ENCODE results near the gene EIF1. TPM values are rescaled to one million over a fixed set of nuclear protein-coding genes. Genes with fewer than 3 reads are reported as not detected.

EIF1 gene
- total and polyA plus RNA-seq, 2 of the 8 experiments (the other 6 are each of a cell fraction or from before 2014, with no cell fraction given): 175 to 539 TPM

DNA sequence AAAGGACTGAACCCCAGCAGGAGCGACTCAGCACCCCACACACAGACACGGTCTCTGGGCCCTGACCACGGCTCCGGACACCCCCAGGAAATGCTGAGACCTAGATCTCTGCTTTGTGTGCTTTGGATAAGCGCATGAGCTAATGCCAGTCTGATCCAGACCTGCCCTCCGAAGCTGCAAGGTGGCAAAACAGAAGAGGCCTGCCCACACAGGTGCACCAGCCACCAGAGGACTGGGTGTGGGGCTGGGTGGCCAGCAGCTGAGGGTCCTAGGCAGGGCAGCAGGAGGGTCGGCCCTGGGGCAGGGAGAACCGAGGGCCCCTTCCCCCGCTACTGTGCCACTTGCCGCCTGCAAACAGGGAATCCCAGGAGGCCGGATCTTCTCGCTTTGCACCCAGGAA, 30.7 kb upstream of the EIF1 start:
- no peak overlapping the region for H3K4me3 ChIP-seq (ENCODE audit: extremely low read depth in 1 of 4, insufficient read depth in 2 of 4, low read depth in 3 of 4, low read length in 4 of 4)
- ChIA-PET CTCF (ENCODE audit: partially characterized antibody) (interaction anchor here (0.7 to 20.4 kb wide), 4 partner anchors 9 to 108 kb away, joined by 3 to 492 read pairs (median 14); partner anchors contain the start of gene EIF1), POLR2A (ENCODE audit: partially characterized antibody) (interaction anchor here (0.9 to 1.0 kb wide), 3 partner anchors 23 to 86 kb away, joined by 3 to 9 read pairs (median 3); partner anchors contain the start of genes EIF1 and KRT9)
- H3K23ac ChIP-seq (ENCODE audit: insufficient read length): no peak overlapping the region
- no peaks in the 10 kb centered on the region for H3K79me2 ChIP-seq (ENCODE audit: control insufficient read depth in 1 of 2, insufficient read depth in 2 of 2, low read length in 2 of 2)
- H2AFZ ChIP-seq (ENCODE audit: low read length): no peak overlapping the region
- no peak overlapping the region; the same call in 1 of the 2 replicates for H3K18ac ChIP-seq (ENCODE audit: extremely low read depth, low read length)
- H2BK15ac ChIP-seq (ENCODE audit: low read length): 0 out of 2 replicates have a peak overlapping the region, but pooled peaks have one; percentile 46
- H3K56ac ChIP-seq (replicated peaks; ENCODE audit: insufficient read length, low read depth, low read length): no peak overlapping the region
- H3K79me1 ChIP-seq (ENCODE audit: low read depth, low read length): no peaks in the 10 kb centered on the region
- DNase-seq (ENCODE audit: low read depth in 1 of 2, low spot score in 2 of 2) (no peak), FAIRE-seq (no peak)
- peaks cover 0 to 24% (median 8%) of the 10 kb centered on the region in 4 experiments; a peak in 5 of 7 replicates for H3K4me1 ChIP-seq (replicated peaks in 1 of 4; ENCODE audit: control insufficient read depth in 3 of 4, insufficient read depth in 4 of 4, low read length in 3 of 4)
- 88% methylated on average over 12 of the region's 12 CpGs; no CpG with 5 or more reads in 1 of the 2 experiments for WGBS, 2 experiments (ENCODE audit: extremely low coverage in 1 of 2, insufficient coverage in 1 of 2, insufficient read length in 1 of 2, insufficient replicate concordance in 2 of 2, low coverage in 1 of 2, low lambda C conversion rate in 2 of 2, missing lambda C conversion rate in 1 of 2)
- H2BK12ac ChIP-seq (ENCODE audit: low read depth, low read length): no peak overlapping the region
- H2BK5ac ChIP-seq (ENCODE audit: low read depth, low read length): no peak overlapping the region
- H3K9me3 ChIP-seq (ENCODE audit: insufficient read depth in 2 of 2, low read depth in 1 of 2, low read length in 1 of 2): no peaks in the 10 kb centered on the region
- no peak overlapping the region for H2BK120ac ChIP-seq (replicated peaks; ENCODE audit: low read depth, low read length)
- no peak overlapping the region for H4K8ac ChIP-seq (ENCODE audit: extremely low read depth, insufficient read depth, low read length)
- no peak overlapping the region for H3K4me2 ChIP-seq (ENCODE audit: insufficient read depth in 1 of 2, low read depth in 2 of 2, low read length in 2 of 2)
- H4K20me1 ChIP-seq (replicated peaks in 1 of 2; ENCODE audit: control insufficient read depth in 1 of 2, insufficient read depth in 2 of 2, low read length in 2 of 2): no peaks in the 10 kb centered on the region
- H4K5ac ChIP-seq (ENCODE audit: insufficient read length, low read depth, low read length): no peak overlapping the region
- H2BK20ac ChIP-seq (ENCODE audit: low read length): no peak overlapping the region
- no peak overlapping the region for H3K14ac ChIP-seq (ENCODE audit: insufficient read length)
- H2AK5ac ChIP-seq (ENCODE audit: low read depth, low read length): no peak overlapping the region
- H3K27ac ChIP-seq (ENCODE audit: low read depth, low read length): no peak overlapping the region
- no peak overlapping the region for H3K9ac ChIP-seq (replicated peaks in 1 of 4; ENCODE audit: extremely low read depth in 1 of 4, low read depth in 3 of 4, low read length in 3 of 4)
- no peaks in the 10 kb centered on the region for H3K36me3 ChIP-seq (ENCODE audit: control insufficient read depth in 2 of 4, insufficient read depth in 4 of 4, low read length in 3 of 4)
- 0 out of 2 replicates have a peak, but pooled peaks cover 3% of the 10 kb centered on the region for H3K23me2 ChIP-seq (ENCODE audit: low read depth, low read length)
- H4K91ac ChIP-seq (replicated peaks; ENCODE audit: insufficient read length, low read length): peak overlapping the region; percentile 26
- no peaks in the 10 kb centered on the region for H3K27me3 ChIP-seq (replicated peaks in 1 of 4; ENCODE audit: control insufficient read depth in 3 of 4, extremely low read depth in 1 of 4, insufficient read depth in 3 of 4, low read length in 3 of 4)
- H3K4ac ChIP-seq (replicated peaks; ENCODE audit: insufficient read length, low read depth, low read length): no peak overlapping the region
- no peak for TF ChIP-seq RFX5 (IDR thresholded peaks at IDR 0.05; ENCODE audit: borderline replicate concordance, low read depth, low read length)
- TF ChIP-seq NRF1 (IDR thresholded peaks at IDR 0.05; ENCODE audit: low read depth, low read length): no peak
- TF ChIP-seq, protein P1, sequence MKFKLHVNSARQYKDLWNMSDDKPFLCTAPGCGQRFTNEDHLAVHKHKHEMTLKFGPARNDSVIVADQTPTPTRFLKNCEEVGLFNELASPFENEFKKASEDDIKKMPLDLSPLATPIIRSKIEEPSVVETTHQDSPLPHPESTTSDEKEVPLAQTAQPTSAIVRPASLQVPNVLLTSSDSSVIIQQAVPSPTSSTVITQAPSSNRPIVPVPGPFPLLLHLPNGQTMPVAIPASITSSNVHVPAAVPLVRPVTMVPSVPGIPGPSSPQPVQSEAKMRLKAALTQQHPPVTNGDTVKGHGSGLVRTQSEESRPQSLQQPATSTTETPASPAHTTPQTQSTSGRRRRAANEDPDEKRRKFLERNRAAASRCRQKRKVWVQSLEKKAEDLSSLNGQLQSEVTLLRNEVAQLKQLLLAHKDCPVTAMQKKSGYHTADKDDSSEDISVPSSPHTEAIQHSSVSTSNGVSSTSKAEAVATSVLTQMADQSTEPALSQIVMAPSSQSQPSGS (IDR thresholded peaks at IDR 0.05; ENCODE audit: low read length): no peak
- no peak for TF ChIP-seq SIN3A (conservative IDR thresholded peaks at IDR 0.05 in 1 of 2, IDR thresholded peaks at IDR 0.05 in 1 of 2; ENCODE audit: low read depth in 1 of 2, low read length in 2 of 2)
- no peak for TF ChIP-seq CEBPB (IDR thresholded peaks at IDR 0.05; ENCODE audit: low read depth, low read length)
- TF ChIP-seq, protein P2, sequence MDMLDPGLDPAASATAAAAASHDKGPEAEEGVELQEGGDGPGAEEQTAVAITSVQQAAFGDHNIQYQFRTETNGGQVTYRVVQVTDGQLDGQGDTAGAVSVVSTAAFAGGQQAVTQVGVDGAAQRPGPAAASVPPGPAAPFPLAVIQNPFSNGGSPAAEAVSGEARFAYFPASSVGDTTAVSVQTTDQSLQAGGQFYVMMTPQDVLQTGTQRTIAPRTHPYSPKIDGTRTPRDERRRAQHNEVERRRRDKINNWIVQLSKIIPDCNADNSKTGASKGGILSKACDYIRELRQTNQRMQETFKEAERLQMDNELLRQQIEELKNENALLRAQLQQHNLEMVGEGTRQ (IDR thresholded peaks at IDR 0.05; ENCODE audit: low read length): no peak
- TF ChIP-seq, protein P3, sequence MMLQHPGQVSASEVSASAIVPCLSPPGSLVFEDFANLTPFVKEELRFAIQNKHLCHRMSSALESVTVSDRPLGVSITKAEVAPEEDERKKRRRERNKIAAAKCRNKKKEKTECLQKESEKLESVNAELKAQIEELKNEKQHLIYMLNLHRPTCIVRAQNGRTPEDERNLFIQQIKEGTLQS (IDR thresholded peaks at IDR 0.05; ENCODE audit: insufficient read depth, low read depth, low read length): no peak
- TF ChIP-seq KDM4A (IDR thresholded peaks at IDR 0.05; ENCODE audit: low read depth, low read length, severe bottlenecking): no peak
- no peak for TF ChIP-seq RBBP5 (IDR thresholded peaks at IDR 0.05; ENCODE audit: borderline replicate concordance, low read depth, low read length)
